GM18502 (cell line): Measurements from ENCODE around the gene SF3A2.

Source experiments
- ATAC-seq: cut with Tn5 transposase; IDR thresholded peaks from one replicate; pipeline ENCODE4 v1.9.1; 2021; ENCODE audit warnings: mild to moderate bottlenecking; ENCODE audit not compliant: unreplicated experiment, poor library complexity

Gene SF3A2

GRCh38 chr19:2225415-2226050 lies 11.1 kb upstream of the SF3A2 start:
- no peak for ATAC-seq

DNA sequence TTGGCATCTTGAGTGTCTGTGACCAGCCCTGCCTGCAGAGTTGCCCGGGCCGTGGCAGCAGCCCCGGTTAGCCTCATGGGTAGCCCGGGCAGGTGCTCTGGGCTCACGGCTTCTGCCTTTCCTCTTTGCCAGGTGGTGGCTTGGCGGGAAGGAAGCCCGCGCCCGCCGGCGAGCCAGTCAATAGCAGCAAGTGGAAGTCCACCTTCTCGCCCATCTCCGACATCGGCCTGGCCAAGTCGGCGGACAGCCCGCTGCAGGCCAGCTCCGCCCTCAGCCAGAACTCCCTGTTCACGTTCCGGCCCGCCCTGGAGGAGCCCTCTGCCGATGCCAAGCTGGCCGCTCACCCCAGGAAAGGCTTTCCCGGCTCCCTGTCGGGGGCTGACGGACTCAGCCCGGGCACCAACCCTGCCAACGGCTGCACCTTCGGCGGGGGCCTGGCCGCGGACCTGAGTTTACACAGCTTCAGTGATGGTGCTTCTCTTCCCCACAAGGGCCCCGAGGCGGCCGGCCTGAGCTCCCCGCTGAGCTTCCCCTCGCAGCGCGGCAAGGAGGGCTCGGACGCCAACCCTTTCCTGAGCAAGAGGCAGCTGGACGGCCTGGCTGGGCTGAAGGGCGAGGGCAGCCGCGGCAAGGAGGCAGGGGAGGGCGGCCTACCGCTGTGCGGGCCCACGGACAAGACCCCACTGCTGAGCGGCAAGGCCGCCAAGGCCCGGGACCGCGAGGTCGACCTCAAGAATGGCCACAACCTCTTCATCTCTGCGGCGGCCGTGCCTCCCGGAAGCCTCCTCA lies 10.4 kb upstream of the SF3A2 start:
- ATAC-seq: no peak

DNA sequence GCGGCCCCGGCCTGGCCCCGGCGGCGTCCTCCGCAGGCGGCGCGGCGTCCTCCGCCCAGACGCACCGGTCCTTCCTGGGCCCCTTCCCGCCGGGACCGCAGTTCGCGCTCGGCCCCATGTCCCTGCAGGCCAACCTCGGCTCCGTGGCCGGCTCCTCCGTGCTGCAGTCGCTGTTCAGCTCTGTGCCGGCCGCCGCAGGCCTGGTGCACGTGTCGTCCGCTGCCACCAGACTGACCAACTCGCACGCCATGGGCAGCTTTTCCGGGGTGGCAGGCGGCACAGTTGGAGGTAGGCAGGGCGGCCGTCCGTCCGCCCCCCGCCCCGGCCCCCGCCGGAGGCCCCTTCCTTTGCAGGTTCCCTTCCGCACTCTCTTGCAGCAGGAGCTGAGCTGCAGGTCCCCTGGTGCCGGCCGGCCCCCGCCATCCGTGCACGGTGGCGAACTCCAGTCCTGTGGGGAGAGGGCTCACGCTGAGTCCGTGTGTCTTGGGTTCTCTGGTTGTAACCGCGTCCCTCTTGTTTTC lies 9.7 kb upstream of the SF3A2 start:
- ATAC-seq: no peak

DNA sequence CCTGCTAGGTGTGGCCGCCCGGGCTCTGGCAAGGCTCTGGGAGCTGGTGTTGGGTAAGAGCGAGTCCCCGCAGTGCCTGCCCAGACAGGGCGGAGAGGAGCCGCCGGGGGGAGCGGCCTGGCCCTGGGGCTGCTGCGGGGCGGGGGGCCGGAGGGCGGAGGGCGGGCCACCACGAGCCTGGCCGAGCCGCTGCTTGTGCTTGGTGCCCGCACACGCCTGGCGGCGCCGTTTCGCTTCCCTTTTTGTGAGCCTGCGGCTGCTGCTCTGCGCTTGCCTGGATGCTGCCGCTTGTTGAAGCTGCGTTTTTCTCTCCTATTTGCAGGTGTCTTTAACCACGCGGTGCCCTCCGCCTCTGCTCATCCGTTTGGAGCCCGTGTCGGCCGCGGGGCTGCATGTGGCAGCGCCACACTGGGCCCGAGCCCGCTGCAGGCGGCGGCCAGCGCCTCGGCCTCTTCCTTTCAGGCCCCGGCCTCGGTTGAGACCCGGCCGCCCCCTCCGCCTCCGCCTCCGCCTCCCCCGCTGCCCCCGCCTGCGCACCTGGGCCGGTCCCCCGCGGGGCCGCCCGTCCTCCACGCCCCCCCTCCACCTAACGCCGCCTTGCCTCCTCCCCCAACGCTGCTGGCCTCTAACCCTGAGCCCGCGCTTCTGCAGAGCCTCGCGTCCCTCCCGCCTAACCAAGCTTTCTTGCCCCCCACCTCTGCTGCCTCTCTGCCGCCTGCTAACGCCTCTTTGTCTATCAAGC lies 9.0 kb upstream of the SF3A2 start:
- no peak for ATAC-seq

- ATAC-seq: no peak
These were observed 8.2 kb upstream of the SF3A2 start for GRCh38 chr19:2228157-2229030.

- no peak for ATAC-seq
These were observed 7.3 kb upstream of the SF3A2 start for GRCh38 chr19:2229103-2230032.

DNA sequence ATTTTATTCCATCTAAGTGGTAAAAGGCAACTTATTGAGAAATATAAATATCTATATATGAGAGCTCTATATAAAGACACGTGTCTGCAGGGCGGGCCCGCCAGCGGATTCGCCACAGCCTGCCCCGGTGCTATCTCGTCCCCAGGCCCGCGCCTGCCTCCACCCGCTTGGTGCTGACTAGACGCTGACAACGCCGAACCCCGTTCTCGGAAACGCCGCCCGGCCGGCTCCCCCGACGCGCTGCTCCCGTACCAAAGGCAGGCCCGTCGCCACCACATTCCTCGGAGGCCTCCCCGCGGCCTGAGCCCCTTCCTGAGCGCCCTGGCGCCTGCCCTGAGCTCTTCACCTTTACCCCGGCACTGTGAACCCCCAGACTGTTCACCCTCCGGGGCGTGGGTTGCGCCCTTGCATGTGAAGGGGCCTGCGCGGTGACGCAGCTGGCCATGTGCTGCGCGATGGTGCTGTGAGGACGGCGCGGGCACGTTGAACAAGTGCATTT lies 6.5 kb upstream of the SF3A2 start:
- ATAC-seq: no peak

DNA sequence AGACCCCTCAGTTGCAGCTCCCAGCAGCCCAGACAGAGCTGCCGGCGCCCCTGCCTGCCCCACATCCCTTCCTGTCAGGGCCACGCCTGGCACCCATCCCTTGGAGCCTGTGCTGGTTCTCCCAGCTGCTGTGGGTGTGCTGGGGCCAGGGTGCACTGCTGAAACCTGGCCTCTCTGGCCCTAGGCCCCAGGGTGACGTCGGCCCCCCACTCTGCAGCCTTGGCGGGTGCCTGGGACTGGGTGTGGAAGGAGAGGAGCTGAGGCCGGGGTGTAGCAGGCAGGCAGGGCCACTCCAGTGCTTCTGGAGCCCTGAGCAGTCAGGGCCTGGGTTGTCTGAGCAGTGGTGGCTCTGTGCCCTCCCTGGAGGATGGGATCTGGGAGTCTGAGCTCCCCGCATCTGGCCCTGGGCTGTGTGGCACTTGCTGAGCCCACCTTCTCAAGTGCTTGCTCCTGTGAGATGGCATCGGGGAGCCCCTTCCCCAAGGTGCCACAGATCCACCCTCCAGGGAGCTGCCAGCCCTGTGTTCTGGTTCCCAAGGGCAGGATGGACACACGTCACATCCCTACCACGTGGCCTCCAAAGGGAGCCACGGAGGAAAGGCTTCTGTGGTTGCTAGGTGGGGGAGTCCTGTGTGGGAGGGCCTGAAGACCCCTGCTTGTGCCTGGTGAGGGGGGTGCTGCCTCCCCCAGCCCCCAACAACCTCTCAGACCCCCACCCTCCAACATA lies 5.7 kb upstream of the SF3A2 start:
- no peak for ATAC-seq

DNA sequence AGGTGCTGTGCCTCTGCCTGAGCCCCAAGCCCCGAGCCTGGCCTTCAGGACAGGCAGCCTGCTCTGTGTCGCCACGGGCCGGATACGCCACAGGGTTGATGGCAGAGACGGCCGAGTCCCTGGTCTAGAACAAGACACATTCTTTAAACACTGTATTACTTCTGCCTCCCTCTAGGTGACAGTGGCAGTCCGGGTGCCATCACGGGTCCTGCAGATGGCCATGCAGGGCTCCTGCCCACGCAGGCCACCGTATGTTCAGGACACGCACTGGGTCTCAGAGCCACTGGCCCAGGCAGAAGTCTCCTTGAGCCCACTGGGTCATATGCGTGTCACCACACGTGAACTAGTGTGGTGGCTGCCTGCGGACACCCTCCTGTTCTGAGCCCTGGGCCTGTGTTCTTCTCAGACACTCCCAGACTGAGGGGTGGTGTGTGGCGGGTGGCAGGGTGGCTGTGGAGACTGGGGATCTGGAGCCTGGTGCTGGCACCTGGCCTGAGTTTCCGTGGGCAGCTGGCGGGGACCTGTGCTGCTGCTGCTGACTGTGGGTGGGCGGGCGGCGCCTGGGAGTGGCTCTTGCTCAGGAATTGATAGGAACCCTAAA lies 4.9 kb upstream of the SF3A2 start:
- ATAC-seq: no peak

GRCh38 chr19:2232286-2233151 lies 4.1 kb upstream of the SF3A2 start:
- ATAC-seq: no peak

- no peak for ATAC-seq
These were observed 2.9 kb upstream of the SF3A2 start for GRCh38 chr19:2233601-2234280.

DNA sequence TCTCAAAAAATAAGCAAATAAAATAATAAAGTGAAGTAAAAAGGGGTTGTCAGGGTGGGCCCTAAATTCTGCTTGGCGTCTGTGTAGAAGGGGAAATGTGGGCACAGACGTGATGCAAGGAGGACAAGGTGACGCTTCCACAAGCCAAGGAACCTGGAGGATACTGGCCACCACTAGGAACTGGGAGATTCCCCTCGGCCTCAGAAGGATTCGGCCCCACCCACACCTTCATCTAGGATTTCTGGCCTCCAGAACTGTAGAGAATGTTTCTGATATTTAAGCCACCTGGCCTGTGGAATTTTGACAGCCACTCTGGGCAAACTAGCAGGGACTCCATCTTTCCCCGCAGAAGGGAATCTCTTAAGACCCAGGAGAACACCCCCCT lies 1.6 kb upstream of the SF3A2 start:
- no peak for ATAC-seq

DNA sequence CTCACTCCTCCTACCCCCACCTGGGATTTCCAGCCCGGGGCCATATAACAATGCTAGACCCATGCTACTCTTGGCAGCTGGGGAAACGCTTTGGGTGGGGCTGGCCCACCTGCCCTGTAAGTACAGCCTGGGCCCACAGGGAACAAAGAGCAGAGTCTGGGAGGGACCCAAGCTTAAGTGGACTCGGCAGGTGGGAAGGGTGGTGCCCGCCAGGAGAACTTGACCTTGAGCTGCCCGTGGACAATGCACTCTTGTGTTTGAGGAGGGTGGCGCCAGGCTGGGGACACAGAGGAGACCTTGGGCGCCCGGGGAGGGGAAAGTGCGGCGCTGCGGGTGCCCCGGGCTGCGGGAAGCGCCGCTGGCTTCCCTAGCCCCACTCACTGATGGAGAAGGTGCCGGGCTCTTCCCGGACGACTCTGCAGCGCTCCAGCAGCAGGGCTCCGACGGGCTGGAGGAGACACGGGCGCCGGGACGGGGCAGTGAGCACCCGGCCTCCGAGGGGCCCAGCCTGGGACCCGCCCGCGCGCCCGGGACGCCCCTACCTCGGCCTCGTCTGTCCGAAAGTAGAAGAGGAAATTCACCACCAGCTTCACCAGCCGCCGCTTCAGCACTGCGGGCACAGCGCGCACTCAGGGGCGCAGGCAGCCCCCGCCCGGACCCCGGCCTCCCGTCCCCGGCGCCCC lies 1.1 kb upstream of the SF3A2 start:
- ATAC-seq: peak; percentile 14

DNA sequence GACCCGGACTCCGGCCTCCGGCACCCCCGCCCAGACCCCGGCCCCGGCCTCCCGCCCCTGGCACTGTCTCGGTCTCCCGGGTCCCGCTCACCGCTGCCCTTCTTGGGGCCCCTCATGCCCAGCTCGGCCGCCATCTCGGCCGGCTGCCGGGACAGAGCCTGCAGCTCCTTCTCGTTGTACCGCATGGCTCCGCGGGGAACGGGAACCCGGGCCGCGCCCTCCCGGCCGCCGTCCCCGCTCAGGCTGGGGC lies 635 bp upstream of the SF3A2 start:
- ATAC-seq: no peak

- no peak for ATAC-seq
These were observed 636 bp downstream of the SF3A2 start for GRCh38 chr19:2237051-2237868.

GRCh38 chr19:2237869-2238153 lies 1.2 kb downstream of the SF3A2 start:
- ATAC-seq: no peak
